ENCODE results near the gene LRP5. TPM values are rescaled to one million over a fixed set of nuclear protein-coding genes. Genes with fewer than 3 reads are reported as not detected.

Gene LRP5
- total RNA-seq, 1 donor from 2014 or later = 42.5 TPM

DNA sequence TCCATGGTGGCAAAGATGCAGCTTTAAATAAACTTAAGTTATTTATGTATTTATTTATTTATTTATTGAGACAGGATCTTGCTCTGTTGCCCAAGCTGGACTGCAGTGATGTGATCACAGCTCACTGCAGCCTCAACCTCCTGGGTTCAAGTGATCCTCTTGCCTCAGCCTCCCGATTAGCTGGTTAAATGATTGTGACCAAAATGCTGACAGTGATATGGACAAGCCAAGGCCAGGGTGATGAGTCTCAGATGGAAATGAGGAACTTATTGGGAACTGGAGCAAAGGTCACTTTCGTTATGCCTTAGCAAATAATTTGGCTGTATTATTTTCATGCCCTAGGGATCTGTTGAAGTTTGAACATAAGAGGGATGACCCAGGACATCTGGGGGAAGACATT, 9.3 kb upstream of the LRP5 start:
- no peak for TF ChIP-seq POLR2AphosphoS5 (IDR thresholded peaks at IDR 0.05; ENCODE audit: insufficient read depth in 1 of 2, low read depth in 1 of 2)
- no peak for TF ChIP-seq POLR2A (IDR thresholded peaks at IDR 0.05)
- no peak for TF ChIP-seq CTCF (IDR thresholded peaks at IDR 0.05)
- Histone ChIP-seq H3K27ac (no peak overlapping the region), H3K27me3 (no peaks in the 10 kb centered on the region), H3K4me1 (peaks cover 6% of the 10 kb centered on the region), H3K9me3 (no peaks in the 10 kb centered on the region), H3K4me3 (no peak overlapping the region), H3K36me3 (no peaks in the 10 kb centered on the region)
- no peak for DNase-seq (ENCODE audit: extremely low spot score in 2 of 2)
- intact Hi-C loops (cut with DNase I) = loop anchor here (5.0 kb wide), 1 partner anchor 79 kb away; no protein-coding TSS in a partner anchor

- no peak for DNase-seq (ENCODE audit: extremely low spot score in 2 of 2)
- no peak overlapping the region for H3K4me3 ChIP-seq
- no peaks in the 10 kb centered on the region for H3K9me3 ChIP-seq
- TF ChIP-seq CTCF (IDR thresholded peaks at IDR 0.05) (no peak), POLR2A (IDR thresholded peaks at IDR 0.05) (no peak), POLR2AphosphoS5 (IDR thresholded peaks at IDR 0.05; ENCODE audit: insufficient read depth in 1 of 2, low read depth in 1 of 2) (no peak)
- no peaks in the 10 kb centered on the region for H3K27me3 ChIP-seq
- intact Hi-C loops (cut with DNase I) = loop anchor here (5.0 kb wide), 1 partner anchor 78 kb away; no protein-coding TSS in a partner anchor
- H3K36me3 ChIP-seq = no peaks in the 10 kb centered on the region
- no peaks in the 10 kb centered on the region for H3K4me1 ChIP-seq
- no peak overlapping the region for H3K27ac ChIP-seq
These were observed 8.2 kb upstream of the LRP5 start for GRCh38 chr11:68303982-68304780.

DNA sequence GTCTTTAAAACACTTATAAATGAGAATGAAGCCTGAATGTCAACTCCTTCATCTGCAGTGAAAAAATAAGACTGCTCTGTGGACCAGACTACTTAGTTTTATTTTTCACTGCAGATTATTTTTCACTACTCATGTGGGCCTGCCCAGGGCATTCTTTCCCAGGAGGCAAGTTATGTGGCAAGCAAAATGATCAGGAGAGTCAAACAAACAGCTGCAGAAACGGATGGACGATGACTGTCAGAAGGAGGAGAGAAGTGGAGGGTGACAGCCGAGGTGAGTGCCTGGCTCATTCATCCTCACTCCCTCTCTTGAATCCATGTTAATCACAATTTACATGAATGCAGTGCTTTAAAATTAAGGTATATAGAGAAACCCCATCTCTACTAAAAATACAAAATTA, 5.8 kb upstream of the LRP5 start:
- no peak overlapping the region for H3K4me3 ChIP-seq
- no peak for TF ChIP-seq POLR2A (IDR thresholded peaks at IDR 0.05)
- no peak for TF ChIP-seq POLR2AphosphoS5 (IDR thresholded peaks at IDR 0.05; ENCODE audit: insufficient read depth in 1 of 2, low read depth in 1 of 2)
- no peak for TF ChIP-seq CTCF (IDR thresholded peaks at IDR 0.05)
- intact Hi-C loops (cut with DNase I) = no loop called here

GRCh38 chr11:68308068-68308467, 4.3 kb upstream of the LRP5 start:
- no peak for DNase-seq (ENCODE audit: extremely low spot score in 2 of 2)
- intact Hi-C loops (cut with DNase I) = no loop called here
- no peaks in the 10 kb centered on the region for H3K9me3 ChIP-seq
- H3K27ac ChIP-seq = no peak overlapping the region
- no peaks in the 10 kb centered on the region for H3K4me1 ChIP-seq
- H3K36me3 ChIP-seq = no peaks in the 10 kb centered on the region
- no peaks in the 10 kb centered on the region for H3K27me3 ChIP-seq
- TF ChIP-seq POLR2AphosphoS5 (IDR thresholded peaks at IDR 0.05; ENCODE audit: insufficient read depth in 1 of 2, low read depth in 1 of 2) (no peak), CTCF (IDR thresholded peaks at IDR 0.05) (no peak), POLR2A (IDR thresholded peaks at IDR 0.05) (no peak)
- H3K4me3 ChIP-seq = no peak overlapping the region

More for the DNA sequence above, 5.8 kb upstream of the LRP5 start:
- no peak for DNase-seq (ENCODE audit: extremely low spot score in 2 of 2)
- H3K4me1 ChIP-seq = no peaks in the 10 kb centered on the region
- H3K27me3 ChIP-seq = no peaks in the 10 kb centered on the region
- no peak overlapping the region for H3K27ac ChIP-seq
- H3K36me3 ChIP-seq = no peaks in the 10 kb centered on the region
- H3K9me3 ChIP-seq = no peaks in the 10 kb centered on the region

DNA sequence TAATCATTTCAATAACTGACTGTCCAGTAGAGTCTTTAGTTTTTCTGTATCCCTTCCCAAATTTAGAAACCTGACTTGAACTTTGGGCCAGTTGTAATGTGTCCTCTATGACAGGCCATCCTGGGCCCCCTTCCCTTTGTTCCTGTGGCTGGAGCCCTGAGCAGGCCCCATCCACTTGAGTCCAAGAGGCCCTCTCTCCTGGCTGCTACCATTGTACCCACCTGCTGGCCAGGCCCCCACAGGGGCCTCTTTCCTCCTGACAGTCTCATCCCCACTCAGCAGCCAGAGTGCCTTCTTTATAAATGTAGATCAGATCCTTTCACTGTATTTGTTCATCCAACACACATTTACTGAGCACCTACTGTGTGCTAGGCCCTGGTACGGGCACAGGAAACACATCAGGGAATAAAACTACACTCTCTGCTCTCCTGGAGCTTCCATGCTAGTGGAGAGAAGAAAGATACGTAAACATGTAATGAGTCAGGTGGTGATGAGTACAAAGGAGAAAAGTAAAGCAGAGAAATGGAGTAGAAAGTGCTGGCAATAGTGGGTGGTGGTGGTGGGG, 2.7 kb upstream of the LRP5 start:
- TF ChIP-seq CTCF (IDR thresholded peaks at IDR 0.05) (no peak), POLR2AphosphoS5 (IDR thresholded peaks at IDR 0.05; ENCODE audit: insufficient read depth in 1 of 2, low read depth in 1 of 2) (no peak), POLR2A (IDR thresholded peaks at IDR 0.05) (no peak)
- no peak overlapping the region for H3K27ac ChIP-seq
- no peaks in the 10 kb centered on the region for H3K9me3 ChIP-seq
- H3K4me3 ChIP-seq = no peak overlapping the region
- H3K4me1 ChIP-seq = peaks cover 15% of the 10 kb centered on the region
- H3K27me3 ChIP-seq = no peaks in the 10 kb centered on the region
- H3K36me3 ChIP-seq = no peaks in the 10 kb centered on the region
- intact Hi-C loops (cut with DNase I) = no loop called here
- no peak for DNase-seq (ENCODE audit: extremely low spot score in 2 of 2)

Measured in vagina (tissue), 2 donors.